Hepatocyte (in vitro differentiated cells): ENCODE measurements around the gene WHRN.

Source experiments
- CTCF ChIP-seq: fragments of 200-600 bp; sonication (generic); IDR thresholded peaks from 2 replicates; pipeline ENCODE4 v1.5.1; 2016; ENCODE audit warnings: antibody characterized with exemption, mild to moderate bottlenecking; ENCODE audit not compliant: poor library complexity
- EZH2 ChIP-seq: fragments of 200-600 bp; sonication (generic); IDR thresholded peaks from 2 replicates; pipeline ENCODE4 v1.6.1; 2016; ENCODE audit warnings: antibody characterized with exemption, mild to moderate bottlenecking, borderline replicate concordance

GRCh38 chr9:114506082-114506390, 763 bp upstream of the WHRN start:
- TF ChIP-seq CTCF (no peak), EZH2 (no peak)
